ENCODE data around the gene PANX2. TPM values are rescaled to one million over a fixed set of nuclear protein-coding genes. Genes with fewer than 3 reads are reported as not detected.

PANX2 gene
- total RNA-seq, 1 donor from 2014 or later: 0.13 TPM

GRCh38 chr22:50211147-50211546 is 40.6 kb downstream of the PANX2 start:
- DNase-seq (ENCODE audit: low read depth in 2 of 2): no peak

GRCh38 chr22:50213263-50213662 is 42.7 kb downstream of the PANX2 start:
- DNase-seq (ENCODE audit: low read depth in 2 of 2): no peak

GRCh38 chr22:50215297-50216054 is 44.9 kb downstream of the PANX2 start:
- no peak for DNase-seq (ENCODE audit: low read depth in 2 of 2)

- DNase-seq (ENCODE audit: low read depth in 2 of 2): no peak
These were observed 45.6 kb downstream of the PANX2 start for GRCh38 chr22:50216055-50216683.

- DNase-seq (ENCODE audit: low read depth in 2 of 2): no peak
These were observed 46.4 kb downstream of the PANX2 start for GRCh38 chr22:50216684-50217520.

GRCh38 chr22:50217543-50218152 is 47.1 kb downstream of the PANX2 start:
- no peak for DNase-seq (ENCODE audit: low read depth in 2 of 2)

- DNase-seq (ENCODE audit: low read depth in 2 of 2): no peak
These were observed 47.8 kb downstream of the PANX2 start for GRCh38 chr22:50218153-50218995.

GRCh38 chr22:50218996-50219727 is 48.6 kb downstream of the PANX2 start:
- peak; percentile 74 to 78 for DNase-seq (ENCODE audit: low read depth in 2 of 2)

- DNase-seq (ENCODE audit: low read depth in 2 of 2): no peak
These were observed 49.5 kb downstream of the PANX2 start for GRCh38 chr22:50219800-50220602.

- DNase-seq (ENCODE audit: low read depth in 2 of 2): no peak
These were observed 50.3 kb downstream of the PANX2 start for GRCh38 chr22:50220603-50221409.

- no peak for DNase-seq (ENCODE audit: low read depth in 2 of 2)
These were observed 51.1 kb downstream of the PANX2 start for GRCh38 chr22:50221410-50222300.

GRCh38 chr22:50222508-50222907 is 52.0 kb downstream of the PANX2 start:
- no peak for DNase-seq (ENCODE audit: low read depth in 2 of 2)

GRCh38 chr22:50224071-50224470 is 53.5 kb downstream of the PANX2 start:
- DNase-seq (ENCODE audit: low read depth in 2 of 2): no peak

- no peak for DNase-seq (ENCODE audit: low read depth in 2 of 2)
These were observed 54.9 kb downstream of the PANX2 start for GRCh38 chr22:50225200-50225969.

GRCh38 chr22:50226063-50226874 is 55.7 kb downstream of the PANX2 start:
- no peak for DNase-seq (ENCODE audit: low read depth in 2 of 2)

- no peak for DNase-seq (ENCODE audit: low read depth in 2 of 2)
These were observed 56.3 kb downstream of the PANX2 start for GRCh38 chr22:50226875-50227165.
